ENCODE results near the gene PTRH1. TPM values are rescaled to one million over a fixed set of nuclear protein-coding genes. Genes with fewer than 3 reads are reported as not detected.

The PTRH1 gene
- polyA plus RNA-seq, 1 of the 3 experiments (the other 2 are of a cell fraction), result 42.2 TPM

- Histone ChIP-seq H3K27me3 (ENCODE audit: insufficient read depth) (peaks cover 20% of the 10 kb centered on the region), H3K4me1 (ENCODE audit: control insufficient read depth in 1 of 2, insufficient read depth in 2 of 2, low read depth in 1 of 2, low read length in 1 of 2) (peaks cover 0 to 20% of the 10 kb centered on the region in 2 experiments; a peak in 1 of 4 replicates), H3K4me2 (peak overlapping the region; percentile 65), H3K27ac (ENCODE audit: low read depth in 2 of 2, low read length in 1 of 2) (peak overlapping the region in 1 of 2 experiments; percentile 72; a peak in 2 of 4 replicates), H3K9me3 (no peaks in the 10 kb centered on the region), H2AFZ (ENCODE audit: low read depth) (no peak overlapping the region), H3K4me3 (ENCODE audit: low read depth in 2 of 2, low read length in 1 of 2) (peak overlapping the region; percentile 43 to 54; a peak in 2 of 4 replicates), H3K79me2 (ENCODE audit: insufficient read depth) (no peaks in the 10 kb centered on the region), H3K36me3 (replicated peaks in 1 of 2; ENCODE audit: control insufficient read depth in 1 of 2, insufficient read depth in 2 of 2, low read length in 1 of 2) (no peaks in the 10 kb centered on the region), H4K20me1 (ENCODE audit: insufficient read depth) (no peaks in the 10 kb centered on the region), H3K9me2 (no peaks in the 10 kb centered on the region), H3K9ac (no peak overlapping the region), H3F3A (replicated peaks; ENCODE audit: insufficient read depth) (no peaks in the 10 kb centered on the region)
- ChIA-PET POLR2A (interaction anchor here (1.0 to 1.8 kb wide), 3 partner anchors 11 to 31 kb away, joined by 3 to 7 read pairs (median 7); partner anchors contain the start of gene CDK9), CTCF (interaction anchor here (1.1 to 4.4 kb wide), 6 partner anchors 11 to 167 kb away, joined by 3 to 28 read pairs (median 8); partner anchors contain the start of genes CDK9 and TOR2A)
- peak; percentile 95 for DNase-seq
- TF ChIP-seq IRF3 (IDR thresholded peaks at IDR 0.05; ENCODE audit: low read depth, low read length) (no peak), MAX (IDR thresholded peaks at IDR 0.05; ENCODE audit: low read depth) (0 out of 2 replicates have a peak, but pooled peaks have one; percentile 51), GABPA (IDR thresholded peaks at IDR 0.05; ENCODE audit: low read depth) (no peak), MXI1 (IDR thresholded peaks at IDR 0.05; ENCODE audit: low read depth, low read length) (peak; percentile 48; the same call in 1 of the 2 replicates), JUND (IDR thresholded peaks at IDR 0.05) (no peak), MEF2A (IDR thresholded peaks at IDR 0.05; ENCODE audit: borderline replicate concordance, low read depth) (no peak), NRF1 (IDR thresholded peaks at IDR 0.05; ENCODE audit: low read depth, low read length) (peak; percentile 29; the same call in 1 of the 2 replicates), FOXM1 (IDR thresholded peaks at IDR 0.05; ENCODE audit: low read depth) (no peak), CHD2 (IDR thresholded peaks at IDR 0.05; ENCODE audit: low read length, partially characterized antibody) (no peak), RCOR1 (IDR thresholded peaks at IDR 0.05; ENCODE audit: low read length) (0 out of 2 replicates have a peak, but pooled peaks have one; percentile 12), NFIC (IDR thresholded peaks at IDR 0.05; ENCODE audit: borderline replicate concordance) (no peak)
- 0% methylated on average over 12 of the region's 86 CpGs for WGBS (ENCODE audit: low lambda C conversion rate)
These were observed 38.9 kb upstream of the PTRH1 start for GRCh38 chr9:127754099-127755060.

- WGBS (ENCODE audit: low lambda C conversion rate), result 63% methylated on average over 6 of the region's 8 CpGs
- H3K4me1 ChIP-seq (ENCODE audit: control insufficient read depth in 1 of 2, insufficient read depth in 2 of 2, low read depth in 1 of 2, low read length in 1 of 2), result peaks cover 0 to 20% of the 10 kb centered on the region in 2 experiments; a peak in 1 of 4 replicates
- peak overlapping the region in 1 of 2 experiments; percentile 54; a peak in 1 of 4 replicates for H3K4me3 ChIP-seq (ENCODE audit: low read depth in 2 of 2, low read length in 1 of 2)
- H4K20me1 ChIP-seq (ENCODE audit: insufficient read depth), result no peaks in the 10 kb centered on the region
- H3K4me2 ChIP-seq, result no peak overlapping the region
- H3K36me3 ChIP-seq (replicated peaks in 1 of 2; ENCODE audit: control insufficient read depth in 1 of 2, insufficient read depth in 2 of 2, low read length in 1 of 2), result no peaks in the 10 kb centered on the region
- H3K27ac ChIP-seq (ENCODE audit: low read depth in 2 of 2, low read length in 1 of 2), result peak overlapping the region in 1 of 2 experiments; percentile 23; a peak in 1 of 4 replicates
- H3K79me2 ChIP-seq (ENCODE audit: insufficient read depth), result no peaks in the 10 kb centered on the region
- H3K9me3 ChIP-seq, result no peaks in the 10 kb centered on the region
- H3K9me2 ChIP-seq, result no peaks in the 10 kb centered on the region
- peaks cover 20% of the 10 kb centered on the region for H3K27me3 ChIP-seq (ENCODE audit: insufficient read depth)
- DNase-seq, result no peak
- no peaks in the 10 kb centered on the region for H3F3A ChIP-seq (replicated peaks; ENCODE audit: insufficient read depth)
- no peak overlapping the region for H2AFZ ChIP-seq (ENCODE audit: low read depth)
- CTCF ChIA-PET, result interaction anchor here (1.0 to 4.4 kb wide), 6 partner anchors 11 to 168 kb away, joined by 3 to 28 read pairs (median 6); partner anchors contain the start of genes CDK9 and TOR2A
- no peak overlapping the region for H3K9ac ChIP-seq
- POLR2A ChIA-PET, result interaction anchor here (1.0 to 1.8 kb wide), 3 partner anchors 11 to 32 kb away, joined by 3 to 7 read pairs (median 7); partner anchors contain the start of gene CDK9
- no peak for TF ChIP-seq ZBTB33 (IDR thresholded peaks at IDR 0.05; ENCODE audit: borderline replicate concordance, low read depth)
- TF ChIP-seq TAF1 (IDR thresholded peaks at IDR 0.05; ENCODE audit: borderline replicate concordance, low read depth, low read length), result no peak
- TF ChIP-seq USF2 (IDR thresholded peaks at IDR 0.05; ENCODE audit: borderline replicate concordance, low read depth, low read length), result no peak
- no peak for TF ChIP-seq NRF1 (IDR thresholded peaks at IDR 0.05; ENCODE audit: low read depth, low read length)
- no peak for TF ChIP-seq TEAD4 (IDR thresholded peaks at IDR 0.05; ENCODE audit: borderline replicate concordance, insufficient read depth)
- TF ChIP-seq EP300 (IDR thresholded peaks at IDR 0.05; ENCODE audit: borderline replicate concordance in 1 of 2, low read depth in 1 of 2, low read length in 1 of 2), result no peak
- TF ChIP-seq TCF12 (IDR thresholded peaks at IDR 0.05), result no peak
- no peak for TF ChIP-seq PBX3 (IDR thresholded peaks at IDR 0.05)
These were observed 38.2 kb upstream of the PTRH1 start for GRCh38 chr9:127753622-127754021.
